Measurements from ENCODE around the gene PLA2G2F. TPM values are rescaled to one million over a fixed set of nuclear protein-coding genes. Genes with fewer than 3 reads are reported as not detected.

Gene PLA2G2F
- total and polyA plus RNA-seq, 2 of the 13 experiments (the other 11 are each of a cell fraction or from before 2014, with no cell fraction given) = not detected

- no peak for TF ChIP-seq ZNF407 (CRISPR knock-in tag; IDR thresholded peaks at IDR 0.05; ENCODE audit: not compliant biosample characterization)
Measured at GRCh38 chr1:20154301-20154831, 15.2 kb downstream of the PLA2G2F start (continued).

GRCh38 chr1:20158358-20159070, 19.4 kb downstream of the PLA2G2F start:
- Histone ChIP-seq H3K4me2 (ENCODE audit: low read depth, low read length) (no peak overlapping the region), H2AFZ (ENCODE audit: low read length) (no peak overlapping the region), H4K20me1 (ENCODE audit: insufficient read depth, low read length) (no peaks in the 10 kb centered on the region), H3K4me3 (replicated peaks in 1 of 3; ENCODE audit: insufficient read depth in 1 of 3, low read depth in 2 of 3, low read length in 3 of 3) (no peak overlapping the region), H3K36me3 (replicated peaks in 1 of 2; ENCODE audit: control insufficient read depth in 1 of 2, insufficient read depth in 2 of 2, low read length in 2 of 2) (no peaks in the 10 kb centered on the region), H3K9me3 (ENCODE audit: low read length) (peaks cover 32% of the 10 kb centered on the region), H3K27ac (ENCODE audit: extremely low read length, insufficient read depth, low read length) (no peak overlapping the region), H3K79me2 (ENCODE audit: insufficient read depth, low read length) (no peaks in the 10 kb centered on the region), H3K4me1 (ENCODE audit: insufficient read depth, low read length) (peaks cover 11% of the 10 kb centered on the region), H3K27me3 (ENCODE audit: control insufficient read depth in 1 of 2, insufficient read depth in 2 of 2, low read length in 2 of 2) (0 out of 5 replicates have a peak, but pooled peaks cover 0 to 2% of the 10 kb centered on the region in 2 experiments), H3K9ac (ENCODE audit: insufficient read depth, low read depth, low read length) (no peak overlapping the region)
- ATAC-seq (no peak), DNase-seq (ENCODE audit: low spot score) (no peak), FAIRE-seq (no peak)
- no TSS peak for BruUV-seq (replicated peaks)
- in situ Hi-C loops (cut with HindIII; ENCODE audit: extremely low pct_ligation_motif_present, low pct_unique_long_range_greater_than_20kb) = no loop called here
- intact Hi-C loops (cut with micrococcal nuclease; ENCODE audit: unreplicated experiment) = no loop called here
- POLR2A ChIA-PET = no interaction called here
- CTCF ChIA-PET (ENCODE audit: low intra/inter-chr PET ratio, low total read pairs) = no interaction called here
- WGBS (ENCODE audit: low lambda C conversion rate) = 38% methylated on average over 7 of the region's 7 CpGs
- TF ChIP-seq NFKB2 (CRISPR knock-in tag; IDR thresholded peaks at IDR 0.05; ENCODE audit: borderline replicate concordance) = no peak
- no peak for TF ChIP-seq GABPB1 (CRISPR knock-in tag; IDR thresholded peaks at IDR 0.05)
- TF ChIP-seq SNAPC5 (CRISPR knock-in tag; IDR thresholded peaks at IDR 0.05; ENCODE audit: borderline replicate concordance) = no peak
- no peak for TF ChIP-seq TMF1 (CRISPR knock-in tag; IDR thresholded peaks at IDR 0.05; ENCODE audit: low read depth)
- no peak for TF ChIP-seq ZNF790 (CRISPR knock-in tag; IDR thresholded peaks at IDR 0.05; ENCODE audit: borderline replicate concordance)
- no peak for TF ChIP-seq CCDC6 (CRISPR knock-in tag; IDR thresholded peaks at IDR 0.05)
- no peak for TF ChIP-seq ZBTB20 (CRISPR knock-in tag; IDR thresholded peaks at IDR 0.05; ENCODE audit: borderline replicate concordance, low read depth)
- TF ChIP-seq DNMT1 (CRISPR knock-in tag; IDR thresholded peaks at IDR 0.05) = no peak
- TF ChIP-seq ZBTB25 (CRISPR knock-in tag; IDR thresholded peaks at IDR 0.05) = no peak
- TF ChIP-seq ZGPAT (CRISPR knock-in tag; IDR thresholded peaks at IDR 0.05) = no peak
